Measurements from ENCODE around the gene VPS54.

Gene VPS54

GRCh38 chr2:63875131-63875527 lies 144.1 kb downstream of the VPS54 start:
- DNase-seq (ENCODE audit: low spot score): no peak
- TF ChIP-seq CTCF (IDR thresholded peaks at IDR 0.05; ENCODE audit: extremely low read depth, missing control alignments): no peak

- no peak for TF ChIP-seq CTCF (IDR thresholded peaks at IDR 0.05; ENCODE audit: extremely low read depth, missing control alignments)
- no peak for DNase-seq (ENCODE audit: low spot score)
These were observed 144.8 kb downstream of the VPS54 start for GRCh38 chr2:63874204-63875130.

GRCh38 chr2:63872571-63873328 lies 146.5 kb downstream of the VPS54 start:
- no peak for TF ChIP-seq CTCF (IDR thresholded peaks at IDR 0.05; ENCODE audit: extremely low read depth, missing control alignments)
- no peak for DNase-seq (ENCODE audit: low spot score)

- TF ChIP-seq CTCF (IDR thresholded peaks at IDR 0.05; ENCODE audit: extremely low read depth, missing control alignments): no peak
- no peak for DNase-seq (ENCODE audit: low spot score)
These were observed 147.4 kb downstream of the VPS54 start for GRCh38 chr2:63871864-63872263.

- TF ChIP-seq CTCF (IDR thresholded peaks at IDR 0.05; ENCODE audit: extremely low read depth, missing control alignments): no peak
- no peak for DNase-seq (ENCODE audit: low spot score)
These were observed 148.5 kb downstream of the VPS54 start for GRCh38 chr2:63870679-63871078.

GRCh38 chr2:63866009-63866709 lies 153.1 kb downstream of the VPS54 start:
- peak; percentile 22 for DNase-seq (ENCODE audit: low spot score)
- no peak for TF ChIP-seq CTCF (IDR thresholded peaks at IDR 0.05; ENCODE audit: extremely low read depth, missing control alignments)

Measured in GM20000 (cell line).